GM21717 (cell line): ENCODE results near the gene TRPV3.
"Not testable (repeated sequence)": the region's sequence is repeated elsewhere in the genome, so short reads cannot be mapped to it uniquely, and the experiment has no call there.

ENCODE experiments used
- ATAC-seq: cut with Tn5 transposase; IDR thresholded peaks from one replicate; pipeline ENCODE4 v1.9.1; 2021; ENCODE audit warnings: mild to moderate bottlenecking, moderate library complexity; ENCODE audit not compliant: unreplicated experiment

TRPV3 gene

GRCh38 chr17:3557768-3558583, at the start of gene TRPV3:
Gene TRPV3 (minus strand): TSS chr17:3557812. CDS start chr17:3554850, 2,962 bp downstream.
- no peak for ATAC-seq

GRCh38 chr17:3603870-3604259, 46.3 kb upstream of the TRPV3 start:
- no peak for ATAC-seq

GRCh38 chr17:3603119-3603869, 45.7 kb upstream of the TRPV3 start:
- no peak for ATAC-seq

GRCh38 chr17:3602499-3602898, 44.9 kb upstream of the TRPV3 start:
- no peak for ATAC-seq

GRCh38 chr17:3600529-3601205, 43.1 kb upstream of the TRPV3 start:
- no peak for ATAC-seq

GRCh38 chr17:3598078-3598477, 40.5 kb upstream of the TRPV3 start:
- no peak for ATAC-seq

- no peak for ATAC-seq
Measured at GRCh38 chr17:3596804-3597464, 39.3 kb upstream of the TRPV3 start.

GRCh38 chr17:3594976-3595375, 37.4 kb upstream of the TRPV3 start:
- no peak for ATAC-seq

- ATAC-seq, result no peak
Measured at GRCh38 chr17:3594051-3594800, 36.6 kb upstream of the TRPV3 start.

GRCh38 chr17:3593384-3593783, 35.8 kb upstream of the TRPV3 start:
- ATAC-seq, result no peak

- no peak for ATAC-seq
Measured at GRCh38 chr17:3592216-3592860, 34.7 kb upstream of the TRPV3 start.

GRCh38 chr17:3590768-3591167, 33.2 kb upstream of the TRPV3 start:
- ATAC-seq, result no peak

- ATAC-seq, result no peak
Measured at GRCh38 chr17:3590231-3590630, 32.6 kb upstream of the TRPV3 start.

GRCh38 chr17:3589784-3590183, 32.2 kb upstream of the TRPV3 start:
- ATAC-seq, result no peak

GRCh38 chr17:3585826-3586225, 28.2 kb upstream of the TRPV3 start:
- ATAC-seq, result no peak

- no peak for ATAC-seq
Measured at GRCh38 chr17:3583456-3583855, 25.8 kb upstream of the TRPV3 start.

- no peak for ATAC-seq
Measured at GRCh38 chr17:3582915-3583314, 25.3 kb upstream of the TRPV3 start.

- ATAC-seq, result not testable (repeated sequence)
Measured at GRCh38 chr17:3578667-3579066, 21.1 kb upstream of the TRPV3 start.

GRCh38 chr17:3576970-3577369, 19.4 kb upstream of the TRPV3 start:
- no peak for ATAC-seq

- ATAC-seq, result no peak
Measured at GRCh38 chr17:3575511-3575910, 17.9 kb upstream of the TRPV3 start.
